Fibroblast of pulmonary artery (primary cell): ENCODE data around the gene SETD3.

Experiments
- DNase-seq: peaks from one replicate; pipeline ENCODE4 v3.0.0-alpha.2; 2010; ENCODE audit warnings: low read depth
- H3K4me3 ChIP-seq: replicated peaks from 2 replicates; pipeline ENCODE4 v1.5.1; 2011; ENCODE audit warnings: low read depth, mild to moderate bottlenecking, control low read depth, low read length, moderate library complexity
- CTCF ChIP-seq: IDR thresholded peaks from 2 replicates; pipeline ENCODE4 v1.5.1; 2011; ENCODE audit warnings: mild to moderate bottlenecking, control low read depth, low read length, inconsistent platforms; ENCODE audit errors: missing control alignments

Gene SETD3

GRCh38 chr14:99516156-99516870 is 35.7 kb upstream of the SETD3 start:
- no peak for TF ChIP-seq CTCF
- DNase-seq, result no peak
- H3K4me3 ChIP-seq, result no peak overlapping the region

DNA sequence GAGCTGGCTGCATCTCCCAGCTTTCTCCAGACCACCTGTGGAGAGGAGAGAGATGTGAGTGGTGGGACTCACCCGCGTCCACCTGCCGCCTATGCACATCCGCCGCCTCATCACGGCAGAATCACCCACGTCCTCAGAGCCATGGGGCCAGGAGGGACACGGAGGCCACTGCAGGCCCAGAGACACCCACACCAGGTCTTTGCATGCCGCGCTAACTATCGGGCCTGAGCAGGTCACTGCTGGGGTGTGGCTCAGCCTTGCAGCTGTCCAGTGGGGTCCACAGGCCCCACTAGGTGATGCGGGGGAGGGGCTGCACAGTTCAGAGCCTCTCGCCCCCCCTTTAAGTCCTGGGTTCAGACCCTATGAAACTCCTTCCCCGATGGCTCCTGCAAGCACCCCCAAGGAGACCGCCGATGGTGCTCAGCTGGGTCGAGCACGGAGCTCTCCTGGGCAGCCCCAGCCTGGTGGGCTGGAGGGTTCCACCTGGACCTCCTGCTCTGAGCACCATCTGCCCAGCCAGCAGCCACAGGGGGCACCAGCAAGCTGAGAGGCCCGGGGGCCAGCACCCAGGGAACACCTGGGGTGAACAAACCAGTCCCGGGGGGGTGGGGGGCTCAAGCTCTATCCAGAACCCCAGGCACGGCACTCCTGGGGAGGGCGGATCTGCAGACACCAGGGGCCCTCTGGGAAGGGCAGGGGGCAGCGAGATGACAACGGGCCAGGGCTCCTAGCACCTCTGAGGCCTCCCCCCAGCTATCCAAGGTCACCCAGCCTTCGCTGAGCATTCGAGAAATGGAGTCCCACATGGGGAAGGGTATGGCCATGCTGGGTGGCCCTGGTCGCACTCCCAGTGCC is 34.9 kb upstream of the SETD3 start:
- no peak for DNase-seq
- no peak for TF ChIP-seq CTCF
- no peak overlapping the region for H3K4me3 ChIP-seq

DNA sequence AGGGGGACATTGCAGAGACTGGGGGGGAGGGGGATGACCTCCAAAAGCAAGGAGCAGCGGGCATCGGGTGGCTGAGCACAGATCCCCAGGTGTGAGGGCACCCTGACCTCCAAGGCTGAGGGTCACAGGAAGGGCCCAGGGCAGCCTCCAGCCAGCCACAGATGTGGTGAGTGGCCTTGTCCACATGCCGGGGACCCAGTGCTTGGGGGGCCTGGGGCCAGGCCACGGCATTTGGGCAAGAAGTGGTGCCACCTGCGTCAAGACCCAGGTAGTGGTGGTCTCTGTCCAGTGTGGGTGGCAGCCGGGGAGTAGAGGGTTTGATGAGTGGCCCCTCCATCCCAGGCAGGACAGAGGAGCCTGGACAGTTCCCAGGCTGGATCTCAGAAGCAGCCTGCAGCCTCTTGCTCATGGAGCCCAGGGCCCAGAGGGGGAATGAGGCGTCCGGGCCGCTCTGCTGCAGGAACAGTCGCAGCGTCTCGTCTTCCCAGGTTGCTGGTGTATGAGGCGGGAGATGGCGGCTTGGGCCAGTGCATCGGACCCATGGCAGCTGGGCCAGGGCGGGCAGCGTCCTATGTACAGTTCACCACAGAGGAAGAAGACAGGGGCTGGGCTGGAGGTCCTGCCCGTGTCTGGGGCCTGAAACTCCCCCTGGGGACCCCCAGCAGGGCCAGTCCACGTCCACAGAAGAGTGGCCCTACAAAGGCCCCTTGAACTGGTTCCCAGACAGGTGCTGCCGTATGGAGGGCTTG is 34.1 kb upstream of the SETD3 start:
- no peak for TF ChIP-seq CTCF
- no peak overlapping the region for H3K4me3 ChIP-seq
- no peak for DNase-seq

DNA sequence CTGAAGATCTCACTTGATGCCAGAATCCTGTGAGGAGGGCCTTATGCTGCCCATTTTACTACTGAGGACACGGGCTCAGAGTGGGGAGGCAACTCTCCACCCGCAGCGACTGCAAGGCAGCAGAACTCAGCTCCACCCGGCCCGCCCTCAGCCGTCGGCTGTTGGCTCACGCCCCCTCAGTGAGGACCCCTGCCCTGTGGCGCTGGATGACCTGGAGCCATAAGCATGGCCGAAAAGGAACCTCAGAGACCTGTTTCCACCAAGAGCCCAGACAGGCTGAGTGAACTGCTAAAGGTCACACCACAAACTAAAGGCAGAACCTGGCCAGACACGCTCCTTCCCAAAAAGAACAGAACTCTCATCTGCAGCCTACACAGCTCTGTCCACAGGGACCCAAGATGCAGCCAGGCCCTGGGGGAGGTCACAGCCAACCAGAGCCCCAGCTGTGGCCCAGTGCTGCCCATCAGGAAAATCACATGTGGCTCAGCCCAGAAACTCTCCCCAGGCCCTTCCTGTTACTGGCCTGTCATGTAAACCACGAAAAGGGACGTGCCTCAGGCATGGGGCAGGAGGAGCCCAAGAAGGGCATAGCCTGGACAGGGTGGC is 33.4 kb upstream of the SETD3 start:
- no peak overlapping the region for H3K4me3 ChIP-seq
- TF ChIP-seq CTCF, result no peak
- DNase-seq, result no peak

DNA sequence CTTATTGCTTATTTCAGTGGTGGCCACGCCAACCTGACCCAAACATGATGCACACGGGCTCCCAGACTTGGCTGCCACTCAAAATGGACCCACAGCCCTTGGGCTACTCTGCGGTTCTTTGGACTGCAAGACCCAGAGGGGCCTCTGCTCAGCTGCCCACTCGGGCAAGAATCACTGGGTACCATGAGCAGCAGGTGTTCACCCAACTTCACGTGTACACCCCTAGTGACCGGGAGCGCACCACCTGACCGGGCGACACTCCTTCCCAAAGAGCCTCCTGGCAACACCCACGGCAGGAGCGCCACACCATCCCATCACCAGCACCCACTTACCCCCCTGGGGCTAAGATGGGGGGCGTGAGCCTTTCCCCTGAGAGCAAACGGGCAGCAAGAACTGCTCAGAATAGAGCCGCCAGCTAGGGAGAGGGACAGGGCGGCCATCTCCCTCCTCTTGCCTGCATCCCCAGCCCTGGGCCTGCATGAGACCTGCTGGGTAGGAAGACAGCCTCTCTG is 32.6 kb upstream of the SETD3 start:
- DNase-seq, result no peak
- no peak overlapping the region for H3K4me3 ChIP-seq
- TF ChIP-seq CTCF, result no peak

- no peak for TF ChIP-seq CTCF
- H3K4me3 ChIP-seq, result no peak overlapping the region
- DNase-seq, result no peak
These were observed 32.0 kb upstream of the SETD3 start for GRCh38 chr14:99512571-99513182.
